Body of pancreas (tissue), 4 donors: ENCODE measurements around the gene ZDHHC3. TPM values are rescaled to one million over a fixed set of nuclear protein-coding genes. Genes with fewer than 3 reads are reported as not detected.
A peak's percentile ranks its signal among the peaks of the same experiment; 100 is the strongest.

ENCODE experiments used
- ATAC-seq: fragments of 150-250 bp; one replicate; pipeline ENCODE4 v1.9.1; 2016
- DNase-seq, 4 donors: peaks; one replicate each; pipeline ENCODE4 v3.0.0-alpha.2; 2019
- H3K27ac ChIP-seq, 4 donors: fragments of 200-600 bp; sonication (generic); 1 replicate in 3 of 4; 2 replicates in 1 of 4; pipeline versions ENCODE4 v1.5.1 to v1.6.1; 2016 to 2019; ENCODE audit warnings: mild to moderate bottlenecking in 1 of 4, mixed read lengths in 1 of 4, moderate library complexity in 1 of 4
- H3K27me3 ChIP-seq, 2 donors: fragments of 200-600 bp; sonication (generic); one replicate each; pipeline ENCODE4 v1.6.0; 2016; ENCODE audit warnings: mild to moderate bottlenecking in 1 of 2
- H3K36me3 ChIP-seq, 2 donors: fragments of 200-600 bp; sonication (generic); replicated peaks in 1 of 2; 2 replicates each; pipeline ENCODE4 v1.5.1; 2016; ENCODE audit warnings: low read depth in 2 of 2; ENCODE audit not compliant: insufficient read depth in 1 of 2
- H3K4me1 ChIP-seq: fragments of 200-600 bp; sonication (generic); one replicate; pipeline ENCODE4 v1.6.0; 2016
- H3K4me3 ChIP-seq, 2 donors: fragments of 200-600 bp; sonication (generic); 1 replicate in 1 of 2; 2 replicates in 1 of 2; pipeline ENCODE4 v1.5.1; 2016 to 2019
- H3K9me3 ChIP-seq, 3 donors: fragments of 200-600 bp; sonication (generic); 1 replicate in 2 of 3; 2 replicates in 1 of 3; pipeline ENCODE4 v1.5.1; 2016
- CTCF ChIP-seq, 7 experiments: fragments of 450-650 bp in 4 of 7; fragments of 200-600 bp in 3 of 7; sonication (generic) in 3 of 7; IDR thresholded peaks; one replicate each; pipeline ENCODE4 v1.5.1; 2016 to 2019; ENCODE audit warnings: antibody characterized with exemption in 7 of 7
- POLR2A ChIP-seq, 3 donors: fragments of 450-650 bp; IDR thresholded peaks; one replicate each; pipeline ENCODE4 v1.6.1; 2016; ENCODE audit warnings: antibody characterized with exemption in 3 of 3, mild to moderate bottlenecking in 2 of 3
- WGBS, 2 donors: methylation state at CpG; one replicate each; pipeline ENCODE4 v1.1.5; 2017; 5-methylcytosine and 5-hydroxymethylcytosine counted together
- intact Hi-C: fragments of 100-400 bp; cut with DNase I; formaldehyde crosslinking; loops from one replicate; pipeline ENCODE4 v1.15.1; 2023
- total RNA-seq, 2 donors: library from RNA; depleted of rRNA; stranded (reverse); fragments of >200 nt; gene quantifications; one replicate each; pipeline ENCODE4 v1.1.0, GENCODE V29; 2016

ZDHHC3 gene
- total RNA-seq, 2 donors from 2014 or later, result 32.2 to 32.3 TPM

- peaks cover 0 to 5% of the 10 kb centered on the region in 2 donors for H3K36me3 ChIP-seq
- H3K4me3 ChIP-seq, result no peak overlapping the region
- DNase-seq, result no peak
- no peaks in the 10 kb centered on the region for H3K9me3 ChIP-seq
- TF ChIP-seq POLR2A (IDR thresholded peaks at IDR 0.05), result no peak
- no peak for TF ChIP-seq CTCF (IDR thresholded peaks at IDR 0.05)
- no peaks in the 10 kb centered on the region for H3K27me3 ChIP-seq
- peak overlapping the region in 1 of 4 donors; percentile 45 for H3K27ac ChIP-seq
- WGBS, 2 donors, result 86 to 89% methylated on average over 3 of the region's 3 CpGs
- no peak for ATAC-seq
- intact Hi-C loops, result no loop called here
- no peaks in the 10 kb centered on the region for H3K4me1 ChIP-seq
Observed at GRCh38 chr3:45010811-45011333, 34.9 kb upstream of the ZDHHC3 start.

- DNase-seq, result no peak
- Histone ChIP-seq H3K4me1 (no peaks in the 10 kb centered on the region), H3K4me3 (no peak overlapping the region), H3K27me3 (no peaks in the 10 kb centered on the region), H3K36me3 (peaks cover 0 to 7% of the 10 kb centered on the region in 2 donors), H3K9me3 (no peaks in the 10 kb centered on the region), H3K27ac (no peak overlapping the region)
- intact Hi-C loops, result no loop called here
- TF ChIP-seq CTCF (IDR thresholded peaks at IDR 0.05) (no peak), POLR2A (IDR thresholded peaks at IDR 0.05) (no peak)
- ATAC-seq, result no peak
- 95 to 100% methylated on average over 1 of the region's 1 CpG for WGBS, 2 donors
Observed at GRCh38 chr3:45009868-45010267, 33.9 kb upstream of the ZDHHC3 start.

- Histone ChIP-seq H3K27ac (no peak overlapping the region), H3K36me3 (peaks cover 0 to 11% of the 10 kb centered on the region in 2 donors), H3K9me3 (no peaks in the 10 kb centered on the region), H3K27me3 (no peaks in the 10 kb centered on the region), H3K4me1 (no peaks in the 10 kb centered on the region), H3K4me3 (no peak overlapping the region)
- no peak for ATAC-seq
- no peak for DNase-seq
- intact Hi-C loops, result no loop called here
- 100% methylated on average over 1 of the region's 1 CpG for WGBS, 2 donors
- no peak for TF ChIP-seq POLR2A (IDR thresholded peaks at IDR 0.05)
- no peak for TF ChIP-seq CTCF (IDR thresholded peaks at IDR 0.05)
Observed at GRCh38 chr3:45008117-45008516, 32.1 kb upstream of the ZDHHC3 start.

- intact Hi-C loops, result no loop called here
- H3K36me3 ChIP-seq, result peaks cover 0 to 11% of the 10 kb centered on the region in 2 donors
- no peaks in the 10 kb centered on the region for H3K27me3 ChIP-seq
- H3K4me1 ChIP-seq, result no peaks in the 10 kb centered on the region
- no peak overlapping the region for H3K27ac ChIP-seq
- no peaks in the 10 kb centered on the region for H3K9me3 ChIP-seq
- TF ChIP-seq CTCF (IDR thresholded peaks at IDR 0.05) (no peak), POLR2A (IDR thresholded peaks at IDR 0.05) (no peak)
- WGBS, 2 donors, result 90 to 92% methylated on average over 8 of the region's 8 CpGs
- no peak for DNase-seq
- no peak overlapping the region for H3K4me3 ChIP-seq
- no peak for ATAC-seq
Observed at GRCh38 chr3:45007091-45007490, 31.1 kb upstream of the ZDHHC3 start.

DNA sequence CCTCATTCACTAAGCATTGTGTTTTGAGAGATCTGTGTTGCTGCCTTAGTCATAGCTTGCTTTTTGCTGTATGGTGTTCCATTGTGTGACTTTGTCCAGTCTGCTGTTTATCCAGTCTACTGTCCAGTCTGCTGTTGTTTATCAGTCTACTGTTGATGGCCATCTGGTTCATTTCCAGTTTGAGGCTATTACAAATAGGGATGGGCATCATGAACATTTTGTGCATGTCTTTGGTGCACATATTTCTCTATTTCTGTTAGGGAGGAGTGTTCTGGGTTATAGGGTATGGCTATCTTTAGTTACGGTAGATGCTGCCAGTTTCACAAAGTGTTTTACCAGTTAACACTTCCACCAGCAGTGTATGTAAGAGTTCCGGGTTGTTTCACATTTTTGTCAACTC is 27.9 kb upstream of the ZDHHC3 start:
- TF ChIP-seq POLR2A (IDR thresholded peaks at IDR 0.05) (no peak), CTCF (IDR thresholded peaks at IDR 0.05) (no peak)
- Histone ChIP-seq H3K36me3 (peaks cover 0 to 14% of the 10 kb centered on the region in 2 donors), H3K4me1 (peaks cover 11% of the 10 kb centered on the region), H3K27ac (no peak overlapping the region), H3K9me3 (no peaks in the 10 kb centered on the region), H3K4me3 (no peak overlapping the region), H3K27me3 (no peaks in the 10 kb centered on the region)
- ATAC-seq, result no peak
- 95 to 96% methylated on average over 2 of the region's 2 CpGs for WGBS, 2 donors
- intact Hi-C loops, result no loop called here
- no peak for DNase-seq
